HCT116 (cell line): Measurements from ENCODE around the gene TUB.

Experiments
- ATF3 ChIP-seq: IDR thresholded peaks from 2 replicates; pipeline ENCODE4 v1.6.1; 2012
- CBX3 ChIP-seq: IDR thresholded peaks from 2 replicates; pipeline ENCODE4 v1.6.1; 2012; ENCODE audit warnings: low read depth
- CTCF ChIP-seq, 3 experiments: fragments of 200-600 bp in 1 of 3; sonication (generic) in 1 of 3; IDR thresholded peaks in 2 of 3; conservative IDR thresholded peaks in 1 of 3; 2 replicates each; pipeline ENCODE4 v1.5.1; 2012 to 2017; ENCODE audit warnings: low read depth in 2 of 3, low read length in 2 of 3, antibody characterized with exemption in 1 of 3, borderline replicate concordance in 1 of 3, control low read depth in 1 of 3, mild to moderate bottlenecking in 1 of 3, mixed read lengths in 1 of 3, mixed run types in 1 of 3, moderate library complexity in 1 of 3; ENCODE audit not compliant: insufficient read depth in 1 of 3
- EZH2 ChIP-seq: fragments of 200-600 bp; sonication (generic); IDR thresholded peaks from 2 replicates; pipeline ENCODE4 v1.6.1; 2017; ENCODE audit warnings: antibody characterized with exemption, mixed run types
- EZH2phosphoT487 ChIP-seq: fragments of 200-600 bp; IDR thresholded peaks from 2 replicates; pipeline ENCODE4 v1.6.1; 2018; ENCODE audit warnings: antibody characterized with exemption, borderline replicate concordance
- JUND ChIP-seq: IDR thresholded peaks from 2 replicates; pipeline ENCODE4 v1.6.1; 2012
- MAX ChIP-seq: IDR thresholded peaks from 2 replicates; pipeline ENCODE4 v1.6.1; 2012
- POLR2A ChIP-seq: IDR thresholded peaks from 2 replicates; pipeline ENCODE4 v1.7.0; 2011; ENCODE audit warnings: borderline replicate concordance; ENCODE audit not compliant: insufficient read depth, insufficient read length; ENCODE audit errors: extremely low read depth
- POLR2AphosphoS5 ChIP-seq: IDR thresholded peaks from 2 replicates; pipeline ENCODE4 v1.6.1; 2011; ENCODE audit warnings: mild to moderate bottlenecking, low read depth, low read length, moderate library complexity
- RAD21 ChIP-seq: IDR thresholded peaks from 2 replicates; pipeline ENCODE4 v1.6.1; 2012; ENCODE audit warnings: low read depth, mild to moderate bottlenecking
- SIN3A ChIP-seq: IDR thresholded peaks from 2 replicates; pipeline ENCODE4 v1.6.1; 2012; ENCODE audit warnings: low read depth
- TCF7L2 ChIP-seq: IDR thresholded peaks from 2 replicates; pipeline ENCODE4 v1.7.0; 2011; ENCODE audit warnings: borderline replicate concordance, inconsistent platforms; ENCODE audit not compliant: insufficient read depth, insufficient read length; ENCODE audit errors: extremely low read depth
- YY1 ChIP-seq: IDR thresholded peaks from 2 replicates; pipeline ENCODE4 v1.6.1; 2011; ENCODE audit warnings: low read length, low read depth, moderate library complexity, mild to moderate bottlenecking; ENCODE audit not compliant: insufficient replicate concordance; ENCODE audit errors: extremely low read depth

GRCh38 chr11:8079111-8079675 is 1.8 kb upstream of the TUB start:
- TF ChIP-seq POLR2AphosphoS5, result no peak
- no peak for TF ChIP-seq CTCF (IDR thresholded peaks at IDR 0.05 in 2 of 3, conservative IDR thresholded peaks at IDR 0.05 in 1 of 3; ENCODE audit: borderline replicate concordance in 1 of 3, insufficient read depth in 1 of 3, low read depth in 2 of 3, low read length in 2 of 3)
- no peak for TF ChIP-seq CBX3
- TF ChIP-seq SIN3A, result no peak
- TF ChIP-seq ATF3, result no peak
- TF ChIP-seq TCF7L2, result no peak
- TF ChIP-seq EZH2phosphoT487, result no peak
- no peak for TF ChIP-seq EZH2
- no peak for TF ChIP-seq MAX
- no peak for TF ChIP-seq RAD21
- TF ChIP-seq POLR2A, result no peak
- TF ChIP-seq JUND, result no peak
- no peak for TF ChIP-seq YY1
